H9 (cell line): ENCODE results near the gene TEAD1. TPM values are rescaled to one million over a fixed set of nuclear protein-coding genes. Genes with fewer than 3 reads are reported as not detected.

ENCODE experiments used
- DNase-seq: peaks from one replicate; pipeline ENCODE4 v3.0.0-alpha.2; 2017
- H2AFZ ChIP-seq: one replicate; pipeline ENCODE4 v1.6.1; 2013; ENCODE audit warnings: mild to moderate bottlenecking, low read length, control low read depth, moderate library complexity
- H2AK5ac ChIP-seq: 2 replicates; pipeline ENCODE4 v1.6.1; 2013; ENCODE audit warnings: low read length, control low read depth, mixed read lengths; ENCODE audit not compliant: insufficient read length
- H2BK120ac ChIP-seq: one replicate; pipeline ENCODE4 v1.6.1; 2013; ENCODE audit warnings: low read depth, mild to moderate bottlenecking, low read length, control low read depth, inconsistent platforms; ENCODE audit not compliant: poor library complexity, severe bottlenecking
- H2BK12ac ChIP-seq: 2 replicates; pipeline ENCODE4 v1.6.1; 2013; ENCODE audit warnings: low read length, control low read depth, mixed read lengths, low read depth; ENCODE audit not compliant: insufficient read length
- H2BK15ac ChIP-seq: 2 replicates; pipeline ENCODE4 v1.6.1; 2013; ENCODE audit warnings: low read depth, low read length, control low read depth
- H2BK20ac ChIP-seq: one replicate; pipeline ENCODE4 v1.6.1; 2013; ENCODE audit warnings: low read depth, mild to moderate bottlenecking, low read length, control low read depth, inconsistent platforms; ENCODE audit not compliant: poor library complexity, severe bottlenecking
- H2BK5ac ChIP-seq: 2 replicates; pipeline ENCODE4 v1.6.1; 2013; ENCODE audit warnings: low read length, control low read depth, mixed read lengths; ENCODE audit not compliant: insufficient read length
- H3K14ac ChIP-seq: 2 replicates; pipeline ENCODE4 v1.6.1; 2013; ENCODE audit warnings: low read length, control low read depth; ENCODE audit not compliant: insufficient read depth
- H3K18ac ChIP-seq: 2 replicates; pipeline ENCODE4 v1.6.1; 2013; ENCODE audit warnings: low read depth, mild to moderate bottlenecking, mixed read lengths, low read length, control low read depth; ENCODE audit not compliant: insufficient read length
- H3K23ac ChIP-seq: 2 replicates; pipeline ENCODE4 v1.6.1; 2013; ENCODE audit warnings: low read length, control low read depth, mixed read lengths, low read depth; ENCODE audit not compliant: insufficient read length
- H3K23me2 ChIP-seq: 2 replicates; pipeline ENCODE4 v1.6.1; 2013; ENCODE audit warnings: low read depth, mild to moderate bottlenecking, mixed read lengths, low read length, control low read depth; ENCODE audit not compliant: insufficient read length, poor library complexity, severe bottlenecking
- H3K27ac ChIP-seq: 2 replicates; pipeline ENCODE4 v1.5.1; 2013; ENCODE audit warnings: low read length, control low read depth, mixed read lengths, low read depth; ENCODE audit not compliant: insufficient read length
- H3K27me3 ChIP-seq: 2 replicates; pipeline ENCODE4 v1.6.1; 2013; ENCODE audit warnings: low read length, control low read depth, inconsistent platforms; ENCODE audit not compliant: insufficient read depth
- H3K4ac ChIP-seq: 2 replicates; pipeline ENCODE4 v1.6.1; 2013; ENCODE audit warnings: low read depth, mild to moderate bottlenecking, control low read depth, inconsistent platforms, low read length, moderate library complexity
- H3K4me1 ChIP-seq: 2 replicates; pipeline ENCODE4 v1.6.1; 2013; ENCODE audit warnings: low read length, control low read depth, inconsistent platforms; ENCODE audit not compliant: insufficient read depth
- H3K4me2 ChIP-seq: 2 replicates; pipeline ENCODE4 v1.6.1; 2013; ENCODE audit warnings: low read length, control low read depth, mixed read lengths; ENCODE audit not compliant: insufficient read length, insufficient read depth
- H3K56ac ChIP-seq: 2 replicates; pipeline ENCODE4 v1.6.1; 2013; ENCODE audit warnings: low read depth, mild to moderate bottlenecking, mixed read lengths, low read length, control low read depth; ENCODE audit not compliant: insufficient read length
- H3K79me1 ChIP-seq: 2 replicates; pipeline ENCODE4 v1.6.1; 2013; ENCODE audit warnings: low read depth, mild to moderate bottlenecking, moderate library complexity, low read length, control low read depth, inconsistent platforms; ENCODE audit not compliant: insufficient read depth, poor library complexity, severe bottlenecking
- H3K79me2 ChIP-seq: 2 replicates; pipeline ENCODE4 v1.6.1; 2013; ENCODE audit warnings: low read length, control low read depth, inconsistent platforms; ENCODE audit not compliant: insufficient read depth
- H3K9ac ChIP-seq: 2 replicates; pipeline ENCODE4 v1.6.1; 2013; ENCODE audit warnings: low read length, control low read depth, mixed read lengths; ENCODE audit not compliant: insufficient read length; ENCODE audit errors: extremely low read depth
- H3K9me3 ChIP-seq: one replicate; pipeline ENCODE4 v1.6.1; 2013; ENCODE audit warnings: low read depth, low read length, inconsistent platforms; ENCODE audit not compliant: control insufficient read depth
- H3T11ph ChIP-seq: one replicate; pipeline ENCODE4 v1.6.1; 2013; ENCODE audit warnings: mild to moderate bottlenecking, low read length, control low read depth, inconsistent platforms
- H4K20me1 ChIP-seq: one replicate; pipeline ENCODE4 v1.6.1; 2013; ENCODE audit not compliant: control insufficient read depth, insufficient read length, insufficient read depth
- H4K5ac ChIP-seq: 2 replicates; pipeline ENCODE4 v1.6.1; 2013; ENCODE audit warnings: low read depth, mild to moderate bottlenecking, mixed read lengths, low read length, control low read depth; ENCODE audit not compliant: insufficient read length
- H4K8ac ChIP-seq: replicated peaks from 2 replicates; pipeline ENCODE4 v1.6.1; 2013; ENCODE audit warnings: low read length, control low read depth, mixed read lengths, low read depth; ENCODE audit not compliant: insufficient read length
- H4K91ac ChIP-seq: 2 replicates; pipeline ENCODE4 v1.6.1; 2013; ENCODE audit warnings: low read depth, mild to moderate bottlenecking, moderate library complexity, mixed read lengths, low read length, control low read depth; ENCODE audit not compliant: insufficient read length
- H3K27ac Mint-ChIP-seq, 3 experiments: 2 replicates in 2 of 3; 3 replicates in 1 of 3; pipeline ENCODE4 v1.8.0; 2020 to 2021; ENCODE audit warnings: mixed read lengths in 3 of 3, mild to moderate bottlenecking in 1 of 3, moderate library complexity in 1 of 3
- H3K27me3 Mint-ChIP-seq: 2 replicates; pipeline ENCODE4 v1.8.0; 2021; ENCODE audit warnings: low read depth, mild to moderate bottlenecking, moderate library complexity, mixed read lengths
- H3K36me3 Mint-ChIP-seq, 3 experiments: 2 replicates in 2 of 3; 3 replicates in 1 of 3; pipeline ENCODE4 v1.8.0; 2020 to 2021; ENCODE audit warnings: low read depth in 3 of 3, mixed read lengths in 3 of 3; ENCODE audit not compliant: insufficient read depth in 1 of 3
- H3K4me1 Mint-ChIP-seq, 2 experiments: 2 replicates each; pipeline ENCODE4 v1.8.0; 2020; ENCODE audit warnings: mixed read lengths in 2 of 2
- H3K4me3 Mint-ChIP-seq, 2 experiments: 2 replicates in 1 of 2; 3 replicates in 1 of 2; pipeline ENCODE4 v1.8.0; 2020 to 2021; ENCODE audit warnings: mild to moderate bottlenecking in 2 of 2, mixed read lengths in 2 of 2, moderate library complexity in 1 of 2
- H3K9me3 Mint-ChIP-seq, 2 experiments: 2 replicates in 1 of 2; 3 replicates in 1 of 2; pipeline ENCODE4 v1.8.0; 2020; ENCODE audit warnings: mild to moderate bottlenecking in 2 of 2, mixed read lengths in 2 of 2, moderate library complexity in 1 of 2
- total RNA-seq: library from RNA; stranded (reverse); gene quantifications from 2 replicates; pipeline ENCODE4 v1.2.1, GENCODE V29; 2021
- TF ChIP-seq, protein P1 (sequence below): fragments of 200-600 bp; sonication (generic); conservative IDR thresholded peaks from 3 replicates; pipeline ENCODE4 v1.8.0; 2021; ENCODE audit warnings: antibody characterized with exemption, mild to moderate bottlenecking

The TEAD1 gene
- total RNA-seq, 1 experiment from 2014 or later, result 75.1 TPM

DNA sequence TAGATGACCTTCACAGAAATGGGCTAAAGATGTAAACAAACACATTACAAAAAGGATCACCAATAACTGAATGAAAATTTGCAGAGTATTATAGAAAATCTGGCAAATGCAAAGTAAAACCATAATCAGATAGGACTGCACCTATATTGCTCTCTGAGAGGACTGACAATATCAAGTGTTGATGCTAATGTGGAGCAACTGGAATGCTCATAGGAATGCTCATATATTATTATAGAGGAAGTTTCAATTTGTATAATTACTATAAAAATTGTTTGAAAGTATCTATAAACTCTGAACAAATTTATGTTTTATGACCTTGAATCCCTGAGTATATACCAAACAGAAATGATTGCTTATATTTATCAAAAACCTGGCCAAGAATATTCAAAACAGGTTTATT is 18.4 kb upstream of the TEAD1 start:
- H3K18ac ChIP-seq, result no peak overlapping the region
- no peak overlapping the region for H3K14ac ChIP-seq
- H4K20me1 ChIP-seq, result no peaks in the 10 kb centered on the region
- H2AK5ac ChIP-seq, result no peak overlapping the region
- no peak overlapping the region for H2BK5ac ChIP-seq
- no peak overlapping the region for H3K9ac ChIP-seq
- H2AFZ ChIP-seq, result no peak overlapping the region
- H3K9me3 ChIP-seq, result no peaks in the 10 kb centered on the region
- H3T11ph ChIP-seq, result no peak overlapping the region
- H2BK12ac ChIP-seq, result no peak overlapping the region
- no peak overlapping the region for H2BK20ac ChIP-seq
- H3K27ac Mint-ChIP-seq, result no peak overlapping the region
- H3K23me2 ChIP-seq, result no peaks in the 10 kb centered on the region
- H3K4me2 ChIP-seq, result no peak overlapping the region
- no peaks in the 10 kb centered on the region for H3K4me1 ChIP-seq
- peaks cover 6% of the 10 kb centered on the region; the same call in 1 of the 2 replicates for H3K27me3 Mint-ChIP-seq
- H3K4me3 Mint-ChIP-seq, result no peak overlapping the region
- no peak overlapping the region for H3K27ac ChIP-seq
- H3K36me3 Mint-ChIP-seq, result peaks cover 5 to 18% (median 6%) of the 10 kb centered on the region in 3 experiments; a peak in 6 of 7 replicates
- no peak overlapping the region for H2BK15ac ChIP-seq
- DNase-seq, result no peak
- peaks cover 16 to 21% of the 10 kb centered on the region in 2 experiments for H3K9me3 Mint-ChIP-seq
- TF ChIP-seq, protein P1, sequence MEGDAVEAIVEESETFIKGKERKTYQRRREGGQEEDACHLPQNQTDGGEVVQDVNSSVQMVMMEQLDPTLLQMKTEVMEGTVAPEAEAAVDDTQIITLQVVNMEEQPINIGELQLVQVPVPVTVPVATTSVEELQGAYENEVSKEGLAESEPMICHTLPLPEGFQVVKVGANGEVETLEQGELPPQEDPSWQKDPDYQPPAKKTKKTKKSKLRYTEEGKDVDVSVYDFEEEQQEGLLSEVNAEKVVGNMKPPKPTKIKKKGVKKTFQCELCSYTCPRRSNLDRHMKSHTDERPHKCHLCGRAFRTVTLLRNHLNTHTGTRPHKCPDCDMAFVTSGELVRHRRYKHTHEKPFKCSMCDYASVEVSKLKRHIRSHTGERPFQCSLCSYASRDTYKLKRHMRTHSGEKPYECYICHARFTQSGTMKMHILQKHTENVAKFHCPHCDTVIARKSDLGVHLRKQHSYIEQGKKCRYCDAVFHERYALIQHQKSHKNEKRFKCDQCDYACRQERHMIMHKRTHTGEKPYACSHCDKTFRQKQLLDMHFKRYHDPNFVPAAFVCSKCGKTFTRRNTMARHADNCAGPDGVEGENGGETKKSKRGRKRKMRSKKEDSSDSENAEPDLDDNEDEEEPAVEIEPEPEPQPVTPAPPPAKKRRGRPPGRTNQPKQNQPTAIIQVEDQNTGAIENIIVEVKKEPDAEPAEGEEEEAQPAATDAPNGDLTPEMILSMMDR, result no peak
- no peaks in the 10 kb centered on the region for H3K79me2 ChIP-seq
- no peaks in the 10 kb centered on the region for H3K79me1 ChIP-seq
- no peak overlapping the region for H3K4ac ChIP-seq
- no peaks in the 10 kb centered on the region for H3K27me3 ChIP-seq
- no peak overlapping the region for H4K8ac ChIP-seq
- no peak overlapping the region for H2BK120ac ChIP-seq
- no peak overlapping the region for H4K91ac ChIP-seq
- no peak overlapping the region for H3K23ac ChIP-seq
- no peak overlapping the region for H4K5ac ChIP-seq
- H3K56ac ChIP-seq, result no peak overlapping the region
- H3K4me1 Mint-ChIP-seq, result no peaks in the 10 kb centered on the region; a peak in 1 of 4 replicates
